NCI-H2196 (cell line): ENCODE data around the gene GPX1.
"Not testable (repeated sequence)": the region's sequence is repeated elsewhere in the genome, so short reads cannot be mapped to it uniquely, and the experiment has no call there.

Source experiments
- DNase-seq: peaks from one replicate; lab custom pipeline; 2025; ENCODE audit not compliant: unreplicated experiment; lab: John Stamatoyannopoulos, UW

GPX1 gene

GRCh38 chr3:49358217-49358883, at the start of gene GPX1:
Gene GPX1 (minus strand): TSS chr3:49358353. CDS start chr3:49358278, 75 bp downstream.
- peak; percentile 85 for DNase-seq

- DNase-seq: no peak
Measured at GRCh38 chr3:49406571-49407565, 48.7 kb upstream of the GPX1 start.

GRCh38 chr3:49405570-49405969, 47.4 kb upstream of the GPX1 start:
- not testable (repeated sequence) for DNase-seq

GRCh38 chr3:49403891-49404290, 45.7 kb upstream of the GPX1 start:
- DNase-seq: no peak

GRCh38 chr3:49401766-49402165, 43.6 kb upstream of the GPX1 start:
- DNase-seq: no peak

- DNase-seq: no peak
Measured at GRCh38 chr3:49399461-49399860, 41.3 kb upstream of the GPX1 start.

DNA sequence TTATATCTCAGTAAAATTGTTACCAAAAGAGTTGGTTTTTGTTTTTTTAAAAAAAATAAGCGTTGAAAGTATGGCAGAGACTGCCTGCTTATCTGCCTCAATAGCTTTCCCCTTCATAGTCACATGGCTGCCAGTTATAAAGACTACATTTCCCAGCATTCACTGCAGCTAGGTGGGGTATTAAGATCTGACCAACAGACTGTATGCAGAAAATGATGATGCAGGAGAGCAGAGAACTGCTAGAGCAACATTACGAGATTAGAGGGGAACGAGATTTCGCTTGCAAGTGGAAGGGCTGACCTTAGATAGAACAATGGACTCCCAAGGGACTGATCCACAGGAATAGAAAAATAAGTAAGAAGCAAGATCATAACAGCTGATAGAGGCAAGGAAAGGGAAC, 39.3 kb upstream of the GPX1 start:
- DNase-seq: no peak

DNA sequence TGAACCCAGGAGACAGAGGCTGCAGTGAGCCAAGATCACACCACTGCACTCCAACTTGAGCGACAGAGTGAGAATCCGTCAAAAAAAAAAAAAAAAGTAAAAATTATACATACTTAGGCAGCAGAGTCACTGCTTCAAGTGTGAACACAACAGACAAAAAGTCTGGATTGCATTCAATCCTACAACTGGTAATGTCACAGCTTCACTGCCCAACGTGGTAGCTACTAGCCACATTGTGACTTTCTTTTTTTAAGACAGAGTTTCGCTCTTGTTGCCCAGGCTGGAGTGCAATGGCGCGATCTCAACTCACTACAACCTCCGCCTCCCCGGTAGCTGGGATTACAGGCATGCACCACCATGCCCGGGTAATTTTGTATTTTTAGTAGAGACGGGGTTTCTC, 33.2 kb upstream of the GPX1 start:
- not testable (repeated sequence) for DNase-seq

DNA sequence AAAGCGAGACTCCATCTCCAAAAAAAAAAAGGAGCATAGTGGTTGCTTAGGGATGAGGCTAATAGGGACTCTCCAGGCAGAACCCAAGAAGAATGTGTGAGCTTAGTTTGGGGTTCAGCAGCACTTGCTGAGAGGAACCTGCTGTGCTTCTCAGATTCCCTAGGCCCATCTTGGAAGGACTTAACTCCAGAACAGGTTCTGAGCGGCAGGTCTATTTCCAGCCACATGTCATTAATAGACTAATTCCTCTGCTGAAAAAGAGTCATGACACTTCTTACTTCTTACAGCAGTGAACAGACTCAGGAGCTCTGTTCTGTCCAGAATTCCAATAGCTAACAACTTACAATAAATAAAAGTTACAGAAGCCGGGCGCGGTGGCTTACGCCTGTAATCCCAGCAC, 31.1 kb upstream of the GPX1 start:
- no peak for DNase-seq

DNA sequence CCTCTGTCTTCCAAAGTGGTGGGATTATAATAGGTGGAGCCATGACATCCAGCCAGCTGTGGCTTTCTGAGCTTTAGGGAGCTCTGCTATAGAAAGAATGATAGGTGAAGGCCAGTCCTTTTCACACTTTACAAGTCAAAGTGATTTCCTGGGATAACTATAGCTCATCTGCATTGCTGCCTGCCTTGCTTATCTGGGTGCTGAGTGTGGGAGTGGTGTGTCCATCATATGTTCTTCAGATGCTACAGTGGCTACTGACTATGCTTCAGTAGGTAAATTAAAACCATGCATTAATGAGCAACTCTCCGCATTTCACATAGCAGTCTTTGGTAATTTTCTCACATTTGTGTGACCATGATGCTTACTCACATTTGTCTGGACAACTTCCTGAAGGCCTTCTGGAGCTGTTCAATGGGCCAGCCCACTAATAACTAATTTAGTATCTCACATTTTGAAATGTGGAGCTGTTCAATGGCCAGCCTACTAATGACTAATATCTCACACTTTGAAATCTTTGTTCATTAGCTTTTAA, 30.2 kb upstream of the GPX1 start:
- DNase-seq: no peak

DNA sequence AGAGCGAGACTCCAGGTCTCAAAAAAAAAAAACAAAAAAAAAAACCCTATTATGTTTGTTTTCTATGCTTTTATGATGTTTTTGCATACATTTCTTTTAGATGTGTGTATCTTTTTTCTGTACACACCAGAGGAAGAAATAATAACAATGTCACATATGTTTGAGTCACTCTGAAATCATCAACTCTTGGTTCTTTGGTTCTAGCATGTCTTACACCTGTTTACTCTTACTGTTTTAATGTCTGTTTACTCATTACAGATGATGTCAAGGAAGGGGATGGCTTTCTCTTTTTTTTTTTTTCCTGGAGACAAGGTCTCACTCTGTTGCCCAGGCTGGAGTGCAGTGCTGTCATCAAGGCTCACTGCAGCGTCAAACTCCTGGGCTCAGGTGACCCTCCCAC, 29.6 kb upstream of the GPX1 start:
- DNase-seq: no peak

DNA sequence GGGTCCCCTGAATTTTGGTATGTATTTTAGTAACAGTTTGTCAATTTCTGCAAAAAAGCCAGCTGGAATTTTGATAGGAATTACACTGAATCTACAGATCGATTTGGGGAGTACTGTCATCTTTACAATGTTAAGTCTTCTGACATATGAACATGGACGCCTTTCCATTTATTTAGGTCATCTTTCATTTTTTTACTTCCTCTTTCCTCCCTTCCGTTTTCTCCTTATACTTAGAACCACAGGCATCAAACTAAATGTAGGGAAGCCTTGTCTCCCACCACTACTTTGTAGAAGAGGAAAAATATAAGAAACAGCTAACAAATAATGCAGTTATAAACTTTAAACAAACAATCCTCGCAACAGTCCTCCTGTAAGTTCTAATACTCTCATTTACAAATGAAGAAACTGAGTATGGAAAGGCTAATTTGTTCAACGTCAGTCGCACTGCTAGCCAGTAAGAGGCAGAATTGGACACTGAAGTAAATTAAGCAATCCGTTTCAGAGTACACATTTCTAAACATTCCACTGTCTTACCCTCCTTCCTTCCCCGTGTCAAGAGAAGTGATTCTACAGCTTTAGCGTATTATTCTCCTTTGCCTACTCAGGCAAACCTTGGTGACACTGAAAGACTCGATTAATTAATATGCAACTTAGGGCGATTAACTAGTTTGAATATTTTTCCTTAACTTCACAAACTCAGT, 28.1 kb upstream of the GPX1 start:
- no peak for DNase-seq

DNA sequence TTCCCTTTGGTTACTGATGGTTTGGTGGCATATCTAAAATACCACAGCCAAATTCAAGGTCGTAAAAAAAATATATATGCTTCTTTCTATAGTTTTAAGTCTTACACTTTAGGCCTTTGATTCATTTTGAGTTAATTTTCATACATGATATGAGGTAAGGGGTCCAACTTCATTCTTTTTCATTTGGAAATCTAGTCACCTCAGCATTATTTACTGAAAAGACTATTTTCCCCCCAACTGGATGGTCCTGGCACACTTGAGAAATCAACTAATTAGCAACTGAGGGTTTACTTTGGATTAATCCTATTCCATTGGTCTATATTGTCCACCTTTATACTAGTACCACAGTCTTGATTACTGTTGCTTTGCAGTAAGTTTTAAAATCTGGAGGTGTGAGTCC, 27.5 kb upstream of the GPX1 start:
- no peak for DNase-seq

DNA sequence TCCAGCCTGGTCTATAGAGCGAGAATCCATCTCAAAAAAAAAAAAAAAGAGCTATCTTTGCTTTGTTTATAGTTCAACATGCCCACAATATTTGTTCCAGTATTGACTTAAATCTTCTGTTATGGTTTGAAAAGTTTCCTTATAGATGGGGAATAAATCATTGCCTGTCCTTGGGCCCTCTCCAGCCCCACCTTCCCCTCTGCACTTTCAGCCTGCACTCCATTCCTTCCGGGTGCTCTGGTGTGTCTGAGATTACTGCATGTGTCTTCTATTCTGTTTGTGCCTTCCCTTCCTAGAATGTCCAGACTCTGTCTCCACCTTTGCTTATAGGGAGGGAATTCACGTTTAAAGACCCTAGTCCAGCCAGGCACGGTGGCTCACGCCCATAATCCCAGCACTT, 25.2 kb upstream of the GPX1 start:
- DNase-seq: no peak

- DNase-seq: no peak
Measured at GRCh38 chr3:49378249-49378895, 20.2 kb upstream of the GPX1 start.

DNA sequence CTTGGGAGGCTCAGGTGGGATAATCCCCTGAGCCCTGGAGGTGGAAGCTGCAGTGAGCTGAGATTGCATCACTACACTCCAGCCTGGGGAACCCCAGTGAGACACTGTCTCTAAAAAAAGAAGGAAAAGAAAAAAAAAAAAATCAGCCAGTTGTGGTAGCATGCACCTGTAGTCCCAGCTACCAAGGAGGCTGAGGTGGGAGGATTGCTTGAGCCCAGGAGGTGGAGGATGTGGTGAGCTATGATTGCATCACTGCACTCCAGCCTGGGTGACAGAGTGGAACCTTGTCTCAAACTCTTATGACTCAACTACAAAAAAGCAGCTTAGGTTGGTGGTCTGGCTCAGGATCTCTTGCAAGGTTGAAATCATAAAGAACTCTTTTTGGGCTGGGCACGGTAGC, 19.3 kb upstream of the GPX1 start:
- no peak for DNase-seq

DNA sequence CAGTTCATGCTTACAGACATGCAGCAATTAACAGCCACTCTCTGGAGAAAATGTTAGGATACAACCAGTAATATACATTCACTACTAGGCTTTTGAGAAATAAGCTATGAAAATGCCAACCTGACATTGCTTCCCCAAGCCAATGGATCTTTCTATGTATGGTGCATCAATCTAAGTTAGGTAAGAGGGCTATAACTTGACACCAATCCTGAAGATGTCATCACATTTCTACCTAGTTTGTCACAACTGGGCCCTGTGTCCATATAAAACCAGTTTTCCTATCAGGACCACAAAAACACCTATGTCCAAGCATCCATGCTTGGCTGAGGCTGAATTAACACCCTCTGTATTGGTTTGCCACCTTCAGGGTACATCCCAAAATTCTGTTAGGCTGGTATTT, 13.8 kb upstream of the GPX1 start:
- DNase-seq: no peak

DNA sequence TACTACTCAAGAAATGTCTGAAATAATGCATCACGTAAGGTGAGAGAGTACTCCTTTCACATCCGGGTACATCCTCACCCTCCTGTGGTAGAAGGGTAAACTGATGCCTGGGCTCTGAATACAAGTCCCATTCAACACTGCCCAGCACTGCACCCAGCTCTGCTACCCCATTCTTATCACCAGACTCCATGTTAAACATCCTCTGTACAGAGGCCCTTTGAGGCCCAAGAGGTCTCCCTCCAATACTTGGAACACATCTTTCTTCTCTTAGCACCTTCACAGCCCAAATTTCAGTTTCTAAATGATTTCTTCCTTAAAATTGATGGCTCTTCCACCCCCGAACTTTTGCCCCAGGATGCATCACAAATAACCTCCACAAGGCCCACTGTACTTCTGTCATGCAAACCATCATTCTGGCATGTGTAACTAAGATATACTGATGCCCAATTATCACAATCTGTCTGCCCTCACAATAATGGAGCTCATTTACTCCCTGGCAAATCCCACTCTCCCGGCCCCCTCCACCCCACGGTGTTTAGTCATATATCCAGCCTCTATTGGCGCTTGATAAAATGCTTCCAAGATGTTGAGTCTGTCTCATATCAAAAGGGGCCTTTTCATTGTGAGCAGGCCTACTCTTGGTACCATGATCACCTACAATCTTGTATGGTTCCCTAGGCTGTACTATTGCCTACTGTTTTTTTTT, 12.6 kb upstream of the GPX1 start:
- DNase-seq: no peak

DNA sequence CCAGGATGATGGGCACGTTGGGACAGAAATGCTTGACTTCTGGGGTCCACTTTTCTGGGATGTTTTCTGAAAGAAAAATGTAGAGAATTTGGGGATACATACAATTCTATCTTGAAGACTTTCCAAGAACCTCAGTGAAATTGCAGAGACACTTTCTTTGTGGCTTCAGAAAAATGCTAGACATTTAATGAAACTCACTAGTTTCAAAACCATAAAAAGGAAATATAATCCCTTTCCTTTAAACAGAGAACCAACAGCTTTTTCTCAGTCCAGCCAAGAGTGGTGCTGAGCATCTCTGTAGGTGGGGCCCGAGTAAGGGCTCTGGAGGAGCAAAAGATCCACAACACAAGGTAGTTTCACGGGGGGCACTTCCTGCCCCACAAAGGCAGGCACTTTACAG, 4.4 kb upstream of the GPX1 start:
- no peak for DNase-seq

- DNase-seq: no peak
Measured at GRCh38 chr3:49359623-49360022, 1.5 kb upstream of the GPX1 start.
